Measurements from ENCODE around the gene SOX5. TPM values are rescaled to one million over a fixed set of nuclear protein-coding genes. Genes with fewer than 3 reads are reported as not detected.

SOX5 gene
- total RNA-seq, 1 experiment from 2014 or later = 0.52 TPM

- TF ChIP-seq REST (IDR thresholded peaks at IDR 0.05; ENCODE audit: low read depth) = no peak
Observed at GRCh38 chr12:23947395-23947794, 2.1 kb downstream of the SOX5 start (continued).

- Histone ChIP-seq H3K9me3 (ENCODE audit: control insufficient read depth in 1 of 2, insufficient read depth in 1 of 2, low read depth in 1 of 2, low read length in 2 of 2) (peaks cover 9 to 27% of the 10 kb centered on the region in 2 experiments; a peak in 3 of 4 replicates), H3K9ac (ENCODE audit: low read length) (no peak overlapping the region), H3K4me2 (ENCODE audit: low read length) (no peak overlapping the region), H2AFZ (ENCODE audit: low read depth, low read length, poor library complexity, severe bottlenecking) (no peak overlapping the region), H3K4me1 (ENCODE audit: control insufficient read depth in 1 of 2, insufficient read depth in 2 of 2, low read length in 2 of 2) (no peaks in the 10 kb centered on the region), H3K27ac (ENCODE audit: low read depth, low read length) (no peak overlapping the region), H3K4me3 (replicated peaks in 1 of 2; ENCODE audit: low read depth in 1 of 2, low read length in 2 of 2) (no peak overlapping the region), H3K36me3 (ENCODE audit: control insufficient read depth in 1 of 2, insufficient read depth in 2 of 2, low read length in 2 of 2) (no peaks in the 10 kb centered on the region), H4K20me1 (ENCODE audit: insufficient read depth) (no peaks in the 10 kb centered on the region), H3K9me2 (ENCODE audit: insufficient read depth) (no peaks in the 10 kb centered on the region), H3K27me3 (ENCODE audit: insufficient read depth, low read length) (no peaks in the 10 kb centered on the region), H3K79me2 (ENCODE audit: insufficient read depth, low read length) (no peaks in the 10 kb centered on the region)
- no TSS peak for BruUV-seq (replicated peaks)
- CTCF ChIA-PET = no interaction called here
- RAD21 ChIA-PET (ENCODE audit: low non-redundant PET in 1 of 2, low total read pairs in 2 of 2, uncharacterized antibody in 2 of 2, unreplicated experiment in 2 of 2) = no interaction called here
- DNase-seq (ENCODE audit: low read depth, low spot score) (no peak), ATAC-seq (no peak)
- POLR2A ChIA-PET = no interaction called here
- intact Hi-C loops (cut with micrococcal nuclease) = no loop called here
- no peak for TF ChIP-seq MAX (IDR thresholded peaks at IDR 0.05)
- no peak for TF ChIP-seq SIN3A (IDR thresholded peaks at IDR 0.05; ENCODE audit: low read depth)
- no peak for TF ChIP-seq REST (IDR thresholded peaks at IDR 0.05; ENCODE audit: low read depth)
- no peak for TF ChIP-seq ZFX (IDR thresholded peaks at IDR 0.05)
- no peak for TF ChIP-seq RAD21 (IDR thresholded peaks at IDR 0.05; ENCODE audit: low read depth)
- TF ChIP-seq EGR1 (IDR thresholded peaks at IDR 0.05; ENCODE audit: low read depth) = no peak
- no peak for TF ChIP-seq SP1 (IDR thresholded peaks at IDR 0.05; ENCODE audit: low read depth)
- no peak for TF ChIP-seq ZNF274 (IDR thresholded peaks at IDR 0.05; ENCODE audit: low read depth, low read length)
Observed at GRCh38 chr12:23945249-23945648, 4.2 kb downstream of the SOX5 start.
